ENCODE results near the gene TIMM21. TPM values are rescaled to one million over a fixed set of nuclear protein-coding genes. Genes with fewer than 3 reads are reported as not detected.
A peak's percentile ranks its signal among the peaks of the same experiment; 100 is the strongest.

Gene TIMM21
- total RNA-seq, 4 donors from 2014 or later: 17.9 to 38.0 (median 24.1) TPM

DNA sequence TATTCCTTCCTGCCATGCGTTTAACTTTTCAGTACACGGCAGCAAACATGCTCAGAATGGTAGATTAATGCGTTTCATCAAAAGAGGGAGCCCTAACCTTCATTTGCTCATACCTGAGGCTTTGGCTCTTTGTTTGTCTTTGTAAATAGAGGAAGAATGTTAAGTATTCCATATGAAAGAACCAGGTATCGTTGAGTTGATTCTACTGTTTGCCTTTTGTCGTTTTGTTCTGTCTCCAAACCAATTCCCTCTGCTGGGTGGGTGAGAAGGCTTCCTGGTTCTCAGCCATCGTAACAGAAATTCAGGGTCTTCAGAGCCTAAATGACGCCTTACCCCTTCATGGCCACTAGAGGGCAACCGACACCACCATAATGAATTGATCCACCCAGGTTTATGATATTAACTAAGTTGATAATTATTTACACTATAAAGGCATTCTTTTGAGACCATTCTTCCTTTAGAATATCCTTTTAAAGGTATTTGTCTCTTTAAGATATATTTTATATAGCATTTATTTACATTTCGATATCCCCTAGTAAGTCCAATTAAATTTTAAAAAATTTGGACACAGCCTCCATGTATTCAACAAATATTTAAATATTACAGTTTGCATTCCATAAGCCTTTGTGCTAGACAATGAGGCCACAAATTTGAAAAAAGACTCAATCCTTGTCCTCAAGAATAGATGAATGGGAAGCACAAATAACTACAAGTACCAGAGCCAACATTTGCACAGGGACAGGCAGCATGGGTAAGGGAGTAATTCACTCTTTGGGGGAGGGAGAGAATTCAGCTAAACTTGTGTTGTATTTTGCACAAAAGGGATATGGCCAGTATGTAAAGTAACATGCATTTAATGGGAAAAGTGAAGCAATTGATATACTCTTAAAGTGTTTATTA, 48.1 kb downstream of the TIMM21 start:
- Histone ChIP-seq H3K27me3 (peaks cover 14% of the 10 kb centered on the region), H3K9me3 (no peaks in the 10 kb centered on the region), H3K36me3 (no peaks in the 10 kb centered on the region), H3K4me3 (peak overlapping the region; percentile 26), H3K27ac (no peak overlapping the region), H3K4me1 (peaks cover 9% of the 10 kb centered on the region)
- TF ChIP-seq POLR2A (IDR thresholded peaks at IDR 0.05) (no peak), POLR2AphosphoS5 (IDR thresholded peaks at IDR 0.05) (no peak), EP300 (IDR thresholded peaks at IDR 0.05) (no peak), CTCF (IDR thresholded peaks at IDR 0.05) (peak; percentile 75 to 92)
- no peak for DNase-seq (ENCODE audit: low spot score in 2 of 2)
- 5% methylated on average over 9 of the region's 9 CpGs for WGBS

GRCh38 chr18:74197705-74198341, 49.5 kb downstream of the TIMM21 start:
- H3K27me3 ChIP-seq: peaks cover 11% of the 10 kb centered on the region
- WGBS: 81% methylated on average over 11 of the region's 11 CpGs
- DNase-seq (ENCODE audit: low spot score in 2 of 2): no peak
- no peaks in the 10 kb centered on the region for H3K36me3 ChIP-seq
- no peak overlapping the region for H3K4me3 ChIP-seq
- peaks cover 9% of the 10 kb centered on the region for H3K4me1 ChIP-seq
- H3K9me3 ChIP-seq: no peaks in the 10 kb centered on the region
- H3K27ac ChIP-seq: no peak overlapping the region
- TF ChIP-seq CTCF (IDR thresholded peaks at IDR 0.05): no peak
- TF ChIP-seq POLR2AphosphoS5 (IDR thresholded peaks at IDR 0.05): no peak
- no peak for TF ChIP-seq POLR2A (IDR thresholded peaks at IDR 0.05)
- TF ChIP-seq EP300 (IDR thresholded peaks at IDR 0.05): no peak

DNA sequence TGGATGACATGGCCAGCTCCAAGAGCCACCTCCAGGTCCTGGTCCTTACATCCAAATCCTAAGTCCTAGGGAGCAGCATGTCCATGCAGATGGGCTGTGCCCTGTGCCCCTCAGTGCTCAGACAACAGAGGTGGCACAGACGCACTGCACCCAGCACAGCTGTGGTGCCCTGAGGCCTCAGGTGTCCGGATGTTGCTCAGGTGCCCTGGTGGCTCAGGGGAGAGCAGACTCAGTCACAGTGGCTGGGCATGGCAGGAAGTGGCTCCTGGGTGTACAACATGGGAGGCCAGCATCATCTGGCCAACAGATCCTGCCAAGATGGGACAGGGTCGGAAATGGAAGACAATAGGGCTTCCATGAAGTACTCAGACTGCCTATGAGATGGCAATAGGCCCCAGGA, 50.1 kb downstream of the TIMM21 start:
- no peaks in the 10 kb centered on the region for H3K9me3 ChIP-seq
- no peaks in the 10 kb centered on the region for H3K36me3 ChIP-seq
- H3K27me3 ChIP-seq: peaks cover 8% of the 10 kb centered on the region
- H3K4me1 ChIP-seq: peaks cover 9% of the 10 kb centered on the region
- DNase-seq (ENCODE audit: low spot score in 2 of 2): no peak
- H3K27ac ChIP-seq: no peak overlapping the region
- H3K4me3 ChIP-seq: no peak overlapping the region
- TF ChIP-seq EP300 (IDR thresholded peaks at IDR 0.05): no peak
- no peak for TF ChIP-seq POLR2A (IDR thresholded peaks at IDR 0.05)
- no peak for TF ChIP-seq POLR2AphosphoS5 (IDR thresholded peaks at IDR 0.05)
- TF ChIP-seq CTCF (IDR thresholded peaks at IDR 0.05): no peak
- 97% methylated on average over 3 of the region's 3 CpGs for WGBS

DNA sequence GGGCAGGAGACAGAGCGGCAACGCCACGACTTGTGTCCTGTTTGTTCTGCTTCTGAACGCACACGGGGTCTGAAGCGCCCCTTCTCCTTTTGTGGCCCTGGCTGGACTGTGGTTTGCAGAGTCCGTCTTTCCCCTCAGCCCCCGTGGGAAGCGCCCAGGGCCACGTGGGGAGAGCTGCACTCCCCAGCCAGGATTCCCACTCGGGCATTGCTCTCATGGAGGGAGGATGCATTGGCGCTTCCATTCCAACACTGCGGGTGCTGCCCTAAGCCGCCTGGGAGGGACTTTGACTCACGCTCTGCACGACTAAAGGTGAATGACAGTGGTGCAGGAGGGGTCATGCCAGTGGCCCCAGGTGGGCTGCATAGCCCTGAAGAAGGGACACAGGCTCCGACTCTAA, 52.5 kb downstream of the TIMM21 start:
- H3K4me1 ChIP-seq: peaks cover 9% of the 10 kb centered on the region
- H3K27me3 ChIP-seq: no peaks in the 10 kb centered on the region
- H3K27ac ChIP-seq: no peak overlapping the region
- WGBS: 70% methylated on average over 10 of the region's 17 CpGs
- no peak for DNase-seq (ENCODE audit: low spot score in 2 of 2)
- H3K4me3 ChIP-seq: no peak overlapping the region
- no peaks in the 10 kb centered on the region for H3K9me3 ChIP-seq
- TF ChIP-seq POLR2A (IDR thresholded peaks at IDR 0.05): no peak
- TF ChIP-seq POLR2AphosphoS5 (IDR thresholded peaks at IDR 0.05): no peak
- no peak for TF ChIP-seq CTCF (IDR thresholded peaks at IDR 0.05)
- TF ChIP-seq EP300 (IDR thresholded peaks at IDR 0.05): no peak
- H3K36me3 ChIP-seq: no peaks in the 10 kb centered on the region

DNA sequence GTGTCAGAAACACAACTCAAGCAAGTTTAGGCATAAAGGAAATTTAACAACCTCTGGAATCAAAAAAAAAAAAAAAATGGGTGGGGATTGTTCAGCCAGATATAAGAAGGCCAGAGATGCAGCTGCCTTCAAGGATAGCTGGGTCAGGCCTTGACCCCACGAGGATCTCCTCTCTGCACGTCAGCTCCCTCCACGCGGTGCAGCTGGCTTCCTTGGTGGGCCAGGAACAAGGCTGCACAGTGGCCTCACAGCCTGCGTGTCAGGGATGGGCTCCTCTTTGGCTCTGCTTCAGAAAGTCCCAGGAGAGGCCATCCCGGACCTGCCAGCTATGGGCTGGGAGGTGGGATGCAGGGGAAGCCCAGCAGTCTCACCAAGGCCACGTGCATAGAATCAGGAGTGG, 55.5 kb downstream of the TIMM21 start:
- H3K27me3 ChIP-seq: no peaks in the 10 kb centered on the region
- no peak for DNase-seq (ENCODE audit: low spot score in 2 of 2)
- H3K36me3 ChIP-seq: no peaks in the 10 kb centered on the region
- no peak overlapping the region for H3K27ac ChIP-seq
- no peaks in the 10 kb centered on the region for H3K4me1 ChIP-seq
- 37% methylated on average over 7 of the region's 7 CpGs for WGBS
- H3K4me3 ChIP-seq: no peak overlapping the region
- no peaks in the 10 kb centered on the region for H3K9me3 ChIP-seq
- no peak for TF ChIP-seq EP300 (IDR thresholded peaks at IDR 0.05)
- no peak for TF ChIP-seq POLR2AphosphoS5 (IDR thresholded peaks at IDR 0.05)
- TF ChIP-seq CTCF (IDR thresholded peaks at IDR 0.05): no peak
- TF ChIP-seq POLR2A (IDR thresholded peaks at IDR 0.05): no peak

Measured in suprapubic skin (tissue), 4 donors.